Stimulated activated CD8-positive, alpha-beta memory T cell treated with anti-CD3 and anti-CD28 coated beads, Interleukin-12 subunit alpha, Interleukin-12 subunit beta, amount 100 ng/mL, for 24 hours (primary cell): Measurements from ENCODE around the gene TRIM2.

Experiments used
- DNase-seq: peaks from one replicate; pipeline ENCODE4 v3.0.0-alpha.2; 2020; ENCODE audit errors: extremely low read depth

Gene TRIM2

GRCh38 chr4:153275380-153276276 is 71.4 kb downstream of the TRIM2 start:
- DNase-seq, result no peak

GRCh38 chr4:153276971-153277370 is 72.7 kb downstream of the TRIM2 start:
- no peak for DNase-seq

- DNase-seq, result no peak
These were observed 77.2 kb downstream of the TRIM2 start for GRCh38 chr4:153281476-153281875.

- no peak for DNase-seq
These were observed 77.8 kb downstream of the TRIM2 start for GRCh38 chr4:153282023-153282422.

- DNase-seq, result no peak
These were observed 79.0 kb downstream of the TRIM2 start for GRCh38 chr4:153283260-153283659.

GRCh38 chr4:153290134-153290533 is 85.9 kb downstream of the TRIM2 start:
- DNase-seq, result no peak

- no peak for DNase-seq
These were observed 87.3 kb downstream of the TRIM2 start for GRCh38 chr4:153291562-153291961.

- no peak for DNase-seq
These were observed 88.9 kb downstream of the TRIM2 start for GRCh38 chr4:153292897-153293741.

GRCh38 chr4:153293742-153294057 is 89.5 kb downstream of the TRIM2 start:
- DNase-seq, result no peak

- no peak for DNase-seq
These were observed 90.4 kb downstream of the TRIM2 start for GRCh38 chr4:153294631-153295030.

GRCh38 chr4:153295131-153295755 is 91.0 kb downstream of the TRIM2 start:
- DNase-seq, result no peak

GRCh38 chr4:153296040-153296823 is 92.0 kb downstream of the TRIM2 start:
- no peak for DNase-seq

GRCh38 chr4:153297116-153297515 is 92.9 kb downstream of the TRIM2 start:
- DNase-seq, result no peak

- no peak for DNase-seq
These were observed 106.5 kb downstream of the TRIM2 start for GRCh38 chr4:153310793-153311192.

- no peak for DNase-seq
These were observed 110.7 kb downstream of the TRIM2 start for GRCh38 chr4:153314915-153315314.

- DNase-seq, result no peak
These were observed 114.6 kb downstream of the TRIM2 start for GRCh38 chr4:153318696-153319320.

- DNase-seq, result no peak
These were observed 118.5 kb downstream of the TRIM2 start for GRCh38 chr4:153322791-153323190.

- no peak for DNase-seq
These were observed 119.8 kb downstream of the TRIM2 start for GRCh38 chr4:153324046-153324445.

- no peak for DNase-seq
These were observed 121.3 kb downstream of the TRIM2 start for GRCh38 chr4:153325558-153325957.

GRCh38 chr4:153326513-153326912 is 122.3 kb downstream of the TRIM2 start:
- DNase-seq, result no peak

- DNase-seq, result no peak
These were observed 123.0 kb downstream of the TRIM2 start for GRCh38 chr4:153327247-153327646.
